ENCODE data around the gene ASS1. TPM values are rescaled to one million over a fixed set of nuclear protein-coding genes. Genes with fewer than 3 reads are reported as not detected.

The ASS1 gene
- total RNA-seq, 1 donor from 2014 or later = 71.3 TPM

- no peaks in the 10 kb centered on the region for H3K27me3 ChIP-seq (ENCODE audit: low read depth)
- H3K9me3 ChIP-seq (replicated peaks) = no peaks in the 10 kb centered on the region
- intact Hi-C loops (cut with micrococcal nuclease) = no loop called here
- no peaks in the 10 kb centered on the region for H3K4me1 ChIP-seq
- TF ChIP-seq CTCF (IDR thresholded peaks at IDR 0.05; ENCODE audit: borderline replicate concordance) = no peak
- no peak for DNase-seq
- H3K27ac ChIP-seq (replicated peaks) = no peak overlapping the region
- H3K36me3 ChIP-seq = peaks cover 36% of the 10 kb centered on the region
- no peak overlapping the region for H3K4me3 ChIP-seq
Measured at GRCh38 chr9:130470269-130470668, 25.5 kb downstream of the ASS1 start.

- Histone ChIP-seq H3K4me3 (no peak overlapping the region), H3K27me3 (ENCODE audit: low read depth) (no peaks in the 10 kb centered on the region), H3K4me1 (no peaks in the 10 kb centered on the region), H3K9me3 (replicated peaks) (no peaks in the 10 kb centered on the region), H3K27ac (replicated peaks) (no peak overlapping the region), H3K36me3 (peaks cover 33% of the 10 kb centered on the region)
- no peak for TF ChIP-seq CTCF (IDR thresholded peaks at IDR 0.05; ENCODE audit: borderline replicate concordance)
- intact Hi-C loops (cut with micrococcal nuclease) = no loop called here
- DNase-seq = no peak
Measured at GRCh38 chr9:130470950-130471349, 26.2 kb downstream of the ASS1 start.

GRCh38 chr9:130471411-130472183, 26.8 kb downstream of the ASS1 start:
- intact Hi-C loops (cut with micrococcal nuclease) = no loop called here
- no peaks in the 10 kb centered on the region for H3K4me1 ChIP-seq
- H3K9me3 ChIP-seq (replicated peaks) = no peaks in the 10 kb centered on the region
- no peak for TF ChIP-seq CTCF (IDR thresholded peaks at IDR 0.05; ENCODE audit: borderline replicate concordance)
- no peak for DNase-seq
- no peaks in the 10 kb centered on the region for H3K27me3 ChIP-seq (ENCODE audit: low read depth)
- peaks cover 32% of the 10 kb centered on the region for H3K36me3 ChIP-seq
- H3K27ac ChIP-seq (replicated peaks) = no peak overlapping the region
- no peak overlapping the region for H3K4me3 ChIP-seq

GRCh38 chr9:130472184-130472705, 27.5 kb downstream of the ASS1 start:
- no peaks in the 10 kb centered on the region for H3K4me1 ChIP-seq
- DNase-seq = no peak
- no peak overlapping the region for H3K27ac ChIP-seq (replicated peaks)
- H3K9me3 ChIP-seq (replicated peaks) = no peaks in the 10 kb centered on the region
- no peak overlapping the region for H3K4me3 ChIP-seq
- H3K36me3 ChIP-seq = peaks cover 36% of the 10 kb centered on the region
- no peaks in the 10 kb centered on the region for H3K27me3 ChIP-seq (ENCODE audit: low read depth)
- TF ChIP-seq CTCF (IDR thresholded peaks at IDR 0.05; ENCODE audit: borderline replicate concordance) = no peak
- intact Hi-C loops (cut with micrococcal nuclease) = no loop called here

GRCh38 chr9:130473009-130473408, 28.2 kb downstream of the ASS1 start:
- Histone ChIP-seq H3K36me3 (peaks cover 44% of the 10 kb centered on the region), H3K4me1 (no peaks in the 10 kb centered on the region), H3K4me3 (no peak overlapping the region), H3K27me3 (ENCODE audit: low read depth) (no peaks in the 10 kb centered on the region), H3K9me3 (replicated peaks) (no peaks in the 10 kb centered on the region), H3K27ac (replicated peaks) (no peak overlapping the region)
- DNase-seq = no peak
- intact Hi-C loops (cut with micrococcal nuclease) = no loop called here
- no peak for TF ChIP-seq CTCF (IDR thresholded peaks at IDR 0.05; ENCODE audit: borderline replicate concordance)
